WTC11 (cell line): ENCODE data around the gene DUSP3. TPM values are rescaled to one million over a fixed set of nuclear protein-coding genes. Genes with fewer than 3 reads are reported as not detected.

ENCODE experiments used
- ATAC-seq: fragments of 200-7000 bp; cut with Tn5 transposase; 2 replicates; pipeline ENCODE4 v1.10.0; 2021; ENCODE audit warnings: mild to moderate bottlenecking, moderate library complexity
- Bru-seq: library from RNA; stranded (reverse); fragments of 400-500 nt; gene quantifications from one replicate; lab custom pipeline; 2021; lab: Mats Ljungman, UMichigan
- CTCF ChIA-PET: fragments of 300-600 bp; sonication (Branson Sonifier 250); formaldehyde crosslinking; loops from one replicate; lab custom pipeline; 2021; ENCODE audit warnings: antibody characterized with exemption; lab: Charles Lee
- POLR2A ChIA-PET: fragments of 350-600 bp; sonication (Branson Sonifier 250); formaldehyde crosslinking; loops from one replicate; lab custom pipeline; 2021; ENCODE audit warnings: antibody characterized with exemption; lab: Charles Lee
- DNase-seq: peaks from one replicate; pipeline ENCODE4 v3.0.0; 2021; ENCODE audit warnings: low spot score
- H3K27ac Mint-ChIP-seq: 2 replicates; pipeline ENCODE4 v1.8.0; 2021; ENCODE audit warnings: mixed read lengths
- H3K27me3 Mint-ChIP-seq: 2 replicates; pipeline ENCODE4 v1.8.0; 2021; ENCODE audit warnings: low read depth, mild to moderate bottlenecking, moderate library complexity, mixed read lengths
- H3K36me3 Mint-ChIP-seq: 2 replicates; pipeline ENCODE4 v1.8.0; 2021; ENCODE audit warnings: mixed read lengths
- H3K4me1 Mint-ChIP-seq: 2 replicates; pipeline ENCODE4 v1.8.0; 2022; ENCODE audit warnings: mixed read lengths
- H3K4me3 Mint-ChIP-seq: 2 replicates; pipeline ENCODE4 v1.8.0; 2021; ENCODE audit warnings: mild to moderate bottlenecking, moderate library complexity, mixed read lengths
- H3K9me3 Mint-ChIP-seq: 2 replicates; pipeline ENCODE4 v1.8.0; 2021; ENCODE audit warnings: mixed read lengths
- ATF1 ChIP-seq: sonication (generic); formaldehyde crosslinking; IDR thresholded peaks from 2 replicates; pipeline ENCODE4 v1.8.1; 2023; ENCODE audit warnings: mild to moderate bottlenecking, moderate library complexity, missing genetic modification reagents
- CREM ChIP-seq: sonication (generic); formaldehyde crosslinking; IDR thresholded peaks from 2 replicates; pipeline ENCODE4 v1.8.1; 2022; ENCODE audit warnings: mild to moderate bottlenecking, missing genetic modification reagents, moderate library complexity
- E2F4 ChIP-seq: sonication (generic); formaldehyde crosslinking; IDR thresholded peaks from 2 replicates; pipeline ENCODE4 v1.8.1; 2022; ENCODE audit warnings: low read depth, mild to moderate bottlenecking, moderate library complexity, missing genetic modification reagents, borderline replicate concordance
- ESRRA ChIP-seq: sonication (generic); formaldehyde crosslinking; IDR thresholded peaks from 2 replicates; pipeline ENCODE4 v1.8.1; 2022; ENCODE audit warnings: mild to moderate bottlenecking, missing genetic modification reagents, borderline replicate concordance
- ETV6 ChIP-seq: sonication (generic); formaldehyde crosslinking; IDR thresholded peaks from 2 replicates; pipeline ENCODE4 v1.8.1; 2022; ENCODE audit warnings: mild to moderate bottlenecking, missing genetic modification reagents
- FOXK1 ChIP-seq: sonication (generic); formaldehyde crosslinking; IDR thresholded peaks from 2 replicates; pipeline ENCODE4 v1.8.0; 2022; ENCODE audit warnings: mild to moderate bottlenecking, moderate library complexity, missing genetic modification reagents
- IRF2 ChIP-seq: sonication (generic); formaldehyde crosslinking; IDR thresholded peaks from 2 replicates; pipeline ENCODE4 v1.8.0; 2022; ENCODE audit warnings: low read depth, missing genetic modification reagents, borderline replicate concordance
- JUN ChIP-seq: sonication (generic); formaldehyde crosslinking; IDR thresholded peaks from 2 replicates; pipeline ENCODE4 v1.8.0; 2023; ENCODE audit warnings: mild to moderate bottlenecking, missing genetic modification reagents
- NFE2L1 ChIP-seq: sonication (generic); formaldehyde crosslinking; IDR thresholded peaks from 2 replicates; pipeline ENCODE4 v1.8.1; 2023; ENCODE audit warnings: missing genetic modification reagents
- NR2C2 ChIP-seq: sonication (generic); formaldehyde crosslinking; IDR thresholded peaks from 2 replicates; pipeline ENCODE4 v1.8.0; 2022; ENCODE audit warnings: mild to moderate bottlenecking, missing genetic modification reagents
- SMAD3 ChIP-seq: sonication (generic); formaldehyde crosslinking; IDR thresholded peaks from 2 replicates; pipeline ENCODE4 v1.8.0; 2022; ENCODE audit warnings: missing genetic modification reagents, mild to moderate bottlenecking, borderline replicate concordance
- SP1 ChIP-seq: sonication (generic); formaldehyde crosslinking; conservative IDR thresholded peaks from 2 replicates; pipeline ENCODE4 v1.8.1; 2022; ENCODE audit warnings: missing genetic modification reagents
- TEAD1 ChIP-seq: sonication (generic); formaldehyde crosslinking; IDR thresholded peaks from 2 replicates; pipeline ENCODE4 v1.8.0; 2022; ENCODE audit warnings: mild to moderate bottlenecking, missing genetic modification reagents
- TP53 ChIP-seq: sonication (generic); formaldehyde crosslinking; IDR thresholded peaks from 2 replicates; pipeline ENCODE4 v1.8.1; 2023; ENCODE audit warnings: mild to moderate bottlenecking, missing genetic modification reagents
- ZBTB21 ChIP-seq: sonication (generic); formaldehyde crosslinking; IDR thresholded peaks from 2 replicates; pipeline ENCODE4 v1.8.1; 2023; ENCODE audit warnings: mild to moderate bottlenecking, missing genetic modification reagents, borderline replicate concordance
- ZNF121 ChIP-seq: sonication (generic); formaldehyde crosslinking; IDR thresholded peaks from 2 replicates; pipeline ENCODE4 v1.8.0; 2023; ENCODE audit warnings: missing genetic modification reagents
- ZNF219 ChIP-seq: sonication (generic); formaldehyde crosslinking; IDR thresholded peaks from 2 replicates; pipeline ENCODE4 v1.8.0; 2023; ENCODE audit warnings: missing genetic modification reagents, mild to moderate bottlenecking, borderline replicate concordance
- ZNF396 ChIP-seq: fragments of 250-450 bp; sonication (Bioruptor Pico); IDR thresholded peaks from 2 replicates; pipeline ENCODE4 v1.8.0; 2021; ENCODE audit warnings: mild to moderate bottlenecking, moderate library complexity, borderline replicate concordance
- long read RNA-seq, 3 experiments: library from RNA in 1 of 3; library from capped mRNA in 1 of 3; library from polyadenylated mRNA in 1 of 3; unstranded in 2 of 3; stranded (forward) in 1 of 3; transcript quantifications; one replicate each; pipeline ENCODE4 v2.0.0, GENCODE V29; 2021
- total RNA-seq: library from RNA; stranded (reverse); gene quantifications from 3 replicates; pipeline ENCODE4 v1.2.3, GENCODE V29; 2021
- TF ChIP-seq, protein P1 (sequence below): fragments of 250-450 bp; sonication (Bioruptor Pico); IDR thresholded peaks from 2 replicates; pipeline ENCODE4 v1.8.0; 2021; ENCODE audit warnings: mild to moderate bottlenecking
- TF ChIP-seq, protein P2 (sequence below): sonication (generic); formaldehyde crosslinking; IDR thresholded peaks from 2 replicates; pipeline ENCODE4 v1.8.0; 2022; ENCODE audit warnings: mild to moderate bottlenecking, missing genetic modification reagents
- TF ChIP-seq, protein P3 (sequence below): sonication (generic); formaldehyde crosslinking; IDR thresholded peaks from 2 replicates; pipeline ENCODE4 v1.8.0; 2022; ENCODE audit warnings: mild to moderate bottlenecking, missing genetic modification reagents
- TF ChIP-seq, protein P4 (sequence below): sonication (generic); formaldehyde crosslinking; IDR thresholded peaks from 2 replicates; pipeline ENCODE4 v1.8.1; 2023; ENCODE audit warnings: mild to moderate bottlenecking, missing genetic modification reagents, borderline replicate concordance
- TF ChIP-seq, protein P5 (sequence below): sonication (generic); formaldehyde crosslinking; IDR thresholded peaks from 2 replicates; pipeline ENCODE4 v1.8.1; 2022; ENCODE audit warnings: low read depth, missing genetic modification reagents, borderline replicate concordance
- TF ChIP-seq, protein P6 (sequence below): sonication (generic); formaldehyde crosslinking; IDR thresholded peaks from 2 replicates; pipeline ENCODE4 v1.8.1; 2023; ENCODE audit warnings: mild to moderate bottlenecking, missing genetic modification reagents, moderate library complexity
- TF ChIP-seq, protein P7 (sequence below): sonication (generic); formaldehyde crosslinking; IDR thresholded peaks from 2 replicates; pipeline ENCODE4 v1.8.0; 2023; ENCODE audit warnings: missing genetic modification reagents

DUSP3 gene
- total RNA-seq, result 28.4 to 31.5 TPM (median 30.0 TPM) in 3 replicates
- Bru-seq, nascent RNA, result percentile 78 among the genes with signal in this experiment
- long read RNA-seq, experiment 1, full-length matches to known transcripts, result 106 of 138 reads
- long read RNA-seq, experiment 1, partial matches to known transcripts, result 4 of 138 reads
- long read RNA-seq, experiment 1, other reads (novel, unspliced or antisense), result 28 of 138 reads
- long read RNA-seq, experiment 2, full-length matches to known transcripts, result 18 of 47 reads
- long read RNA-seq, experiment 2, partial matches to known transcripts, result 2 of 47 reads
- long read RNA-seq, experiment 2, other reads (novel, unspliced or antisense), result 27 of 47 reads
- long read RNA-seq, experiment 3, full-length matches to known transcripts, result 10 of 15 reads
- long read RNA-seq, experiment 3, partial matches to known transcripts, result 0 of 15 reads
- long read RNA-seq, experiment 3, other reads (novel, unspliced or antisense), result 5 of 15 reads

DNA sequence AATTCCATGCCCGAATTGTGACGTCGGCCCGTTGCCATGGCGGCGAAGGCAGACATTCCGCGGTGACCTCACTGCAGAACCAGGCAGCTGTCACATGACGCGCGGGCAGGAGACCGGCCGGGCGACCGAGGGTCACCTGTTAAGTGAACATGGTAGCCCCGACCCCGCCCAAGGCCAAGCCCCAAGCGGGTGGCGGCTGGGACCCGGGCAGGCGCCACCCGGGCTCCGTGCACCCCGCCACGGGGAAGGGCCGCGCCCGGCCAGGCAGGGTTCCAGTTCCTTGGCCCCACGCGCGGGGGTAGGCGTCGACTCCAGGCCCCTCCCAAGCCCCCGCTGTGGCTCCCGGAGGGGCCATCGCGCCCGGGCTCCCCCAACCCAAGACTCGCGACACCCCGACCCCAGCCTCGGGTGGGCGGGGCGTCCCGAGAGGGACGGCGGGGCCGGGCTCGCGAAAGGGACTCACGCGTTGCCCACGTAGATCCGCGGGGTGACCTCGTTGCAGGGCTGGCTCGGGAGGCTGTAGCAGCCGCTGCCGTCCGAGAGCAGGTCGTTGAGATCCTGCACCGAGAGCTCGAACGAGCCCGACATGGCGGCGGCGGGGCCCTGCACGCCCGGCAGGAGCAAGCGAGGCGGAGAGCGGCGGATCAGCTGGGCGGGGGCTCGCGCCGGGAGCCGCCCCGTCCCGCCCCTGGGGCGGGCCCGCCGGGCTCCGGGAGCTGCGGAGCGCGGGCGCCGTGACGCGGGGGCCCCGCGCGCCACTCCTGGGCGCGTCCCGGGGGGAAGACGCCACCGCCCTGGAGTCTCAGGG, at the start of gene DUSP3:
TSS of gene DUSP3 (minus strand) at position 641 of the 808 bp plus-strand sequence. CDS start at position 588, 53 bp downstream.
- CTCF ChIA-PET, result interaction anchor here (0.7 to 2.9 kb wide), 6 partner anchors 12 to 70 kb away, joined by 3 to 23 read pairs (median 4); partner anchors contain the start of gene CD300LG
- DNase-seq, result peak; percentile 96
- POLR2A ChIA-PET, result interaction anchor here (1.0 to 1.6 kb wide), 4 partner anchors 12 to 252 kb away, joined by 3 to 7 read pairs (median 4); partner anchors contain the start of gene CD300LG
- Mint-ChIP-seq H3K4me3 (peak within 1 kb of the TSS; percentile 81), H3K36me3 (peaks cover 12% of the 10 kb centered on the region), H3K27ac (peak within 1 kb of the TSS; percentile 84), H3K9me3 (no peaks in the 10 kb centered on the region), H3K4me1 (peaks cover 19% of the 10 kb centered on the region), H3K27me3 (peaks cover 24% of the 10 kb centered on the region)
- peak; percentile 84 for ATAC-seq
- TF ChIP-seq TP53 (no peak), ATF1 (CRISPR knock-in tag) (no peak), E2F4 (no peak), NR2C2 (CRISPR knock-in tag) (no peak), FOXK1 (CRISPR knock-in tag) (peak; percentile 30; the same call in 1 of the 2 replicates), ZNF219 (CRISPR knock-in tag) (no peak), ZNF396 (CRISPR knock-in tag) (no peak), CREM (CRISPR knock-in tag) (0 out of 2 replicates have a peak, but pooled peaks have one; percentile 3), ZNF121 (CRISPR knock-in tag) (no peak), SMAD3 (CRISPR knock-in tag) (peak; percentile 44; the same call in 1 of the 2 replicates), JUN (0 out of 2 replicates have a peak, but pooled peaks have one; percentile 19), TEAD1 (CRISPR knock-in tag) (0 out of 2 replicates have a peak, but pooled peaks have one; percentile 35), NFE2L1 (CRISPR knock-in tag) (no peak), ETV6 (CRISPR knock-in tag) (no peak), IRF2 (CRISPR knock-in tag) (no peak), ESRRA (CRISPR knock-in tag) (no peak), ZBTB21 (CRISPR knock-in tag) (peak; percentile 92), SP1 (CRISPR knock-in tag) (peak; percentile 81)
- TF ChIP-seq, protein P1, sequence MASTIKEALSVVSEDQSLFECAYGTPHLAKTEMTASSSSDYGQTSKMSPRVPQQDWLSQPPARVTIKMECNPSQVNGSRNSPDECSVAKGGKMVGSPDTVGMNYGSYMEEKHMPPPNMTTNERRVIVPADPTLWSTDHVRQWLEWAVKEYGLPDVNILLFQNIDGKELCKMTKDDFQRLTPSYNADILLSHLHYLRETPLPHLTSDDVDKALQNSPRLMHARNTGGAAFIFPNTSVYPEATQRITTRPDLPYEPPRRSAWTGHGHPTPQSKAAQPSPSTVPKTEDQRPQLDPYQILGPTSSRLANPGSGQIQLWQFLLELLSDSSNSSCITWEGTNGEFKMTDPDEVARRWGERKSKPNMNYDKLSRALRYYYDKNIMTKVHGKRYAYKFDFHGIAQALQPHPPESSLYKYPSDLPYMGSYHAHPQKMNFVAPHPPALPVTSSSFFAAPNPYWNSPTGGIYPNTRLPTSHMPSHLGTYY (CRISPR knock-in tag), result no peak
- TF ChIP-seq, protein P2, sequence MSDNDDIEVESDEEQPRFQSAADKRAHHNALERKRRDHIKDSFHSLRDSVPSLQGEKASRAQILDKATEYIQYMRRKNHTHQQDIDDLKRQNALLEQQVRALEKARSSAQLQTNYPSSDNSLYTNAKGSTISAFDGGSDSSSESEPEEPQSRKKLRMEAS, result no peak
- TF ChIP-seq, protein P3, sequence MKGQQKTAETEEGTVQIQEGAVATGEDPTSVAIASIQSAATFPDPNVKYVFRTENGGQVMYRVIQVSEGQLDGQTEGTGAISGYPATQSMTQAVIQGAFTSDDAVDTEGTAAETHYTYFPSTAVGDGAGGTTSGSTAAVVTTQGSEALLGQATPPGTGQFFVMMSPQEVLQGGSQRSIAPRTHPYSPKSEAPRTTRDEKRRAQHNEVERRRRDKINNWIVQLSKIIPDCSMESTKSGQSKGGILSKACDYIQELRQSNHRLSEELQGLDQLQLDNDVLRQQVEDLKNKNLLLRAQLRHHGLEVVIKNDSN (CRISPR knock-in tag), result peak; percentile 94
- TF ChIP-seq, protein P4, sequence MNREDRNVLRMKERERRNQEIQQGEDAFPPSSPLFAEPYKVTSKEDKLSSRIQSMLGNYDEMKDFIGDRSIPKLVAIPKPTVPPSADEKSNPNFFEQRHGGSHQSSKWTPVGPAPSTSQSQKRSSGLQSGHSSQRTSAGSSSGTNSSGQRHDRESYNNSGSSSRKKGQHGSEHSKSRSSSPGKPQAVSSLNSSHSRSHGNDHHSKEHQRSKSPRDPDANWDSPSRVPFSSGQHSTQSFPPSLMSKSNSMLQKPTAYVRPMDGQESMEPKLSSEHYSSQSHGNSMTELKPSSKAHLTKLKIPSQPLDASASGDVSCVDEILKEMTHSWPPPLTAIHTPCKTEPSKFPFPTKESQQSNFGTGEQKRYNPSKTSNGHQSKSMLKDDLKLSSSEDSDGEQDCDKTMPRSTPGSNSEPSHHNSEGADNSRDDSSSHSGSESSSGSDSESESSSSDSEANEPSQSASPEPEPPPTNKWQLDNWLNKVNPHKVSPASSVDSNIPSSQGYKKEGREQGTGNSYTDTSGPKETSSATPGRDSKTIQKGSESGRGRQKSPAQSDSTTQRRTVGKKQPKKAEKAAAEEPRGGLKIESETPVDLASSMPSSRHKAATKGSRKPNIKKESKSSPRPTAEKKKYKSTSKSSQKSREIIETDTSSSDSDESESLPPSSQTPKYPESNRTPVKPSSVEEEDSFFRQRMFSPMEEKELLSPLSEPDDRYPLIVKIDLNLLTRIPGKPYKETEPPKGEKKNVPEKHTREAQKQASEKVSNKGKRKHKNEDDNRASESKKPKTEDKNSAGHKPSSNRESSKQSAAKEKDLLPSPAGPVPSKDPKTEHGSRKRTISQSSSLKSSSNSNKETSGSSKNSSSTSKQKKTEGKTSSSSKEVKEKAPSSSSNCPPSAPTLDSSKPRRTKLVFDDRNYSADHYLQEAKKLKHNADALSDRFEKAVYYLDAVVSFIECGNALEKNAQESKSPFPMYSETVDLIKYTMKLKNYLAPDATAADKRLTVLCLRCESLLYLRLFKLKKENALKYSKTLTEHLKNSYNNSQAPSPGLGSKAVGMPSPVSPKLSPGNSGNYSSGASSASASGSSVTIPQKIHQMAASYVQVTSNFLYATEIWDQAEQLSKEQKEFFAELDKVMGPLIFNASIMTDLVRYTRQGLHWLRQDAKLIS (CRISPR knock-in tag), result no peak
- TF ChIP-seq, protein P5, sequence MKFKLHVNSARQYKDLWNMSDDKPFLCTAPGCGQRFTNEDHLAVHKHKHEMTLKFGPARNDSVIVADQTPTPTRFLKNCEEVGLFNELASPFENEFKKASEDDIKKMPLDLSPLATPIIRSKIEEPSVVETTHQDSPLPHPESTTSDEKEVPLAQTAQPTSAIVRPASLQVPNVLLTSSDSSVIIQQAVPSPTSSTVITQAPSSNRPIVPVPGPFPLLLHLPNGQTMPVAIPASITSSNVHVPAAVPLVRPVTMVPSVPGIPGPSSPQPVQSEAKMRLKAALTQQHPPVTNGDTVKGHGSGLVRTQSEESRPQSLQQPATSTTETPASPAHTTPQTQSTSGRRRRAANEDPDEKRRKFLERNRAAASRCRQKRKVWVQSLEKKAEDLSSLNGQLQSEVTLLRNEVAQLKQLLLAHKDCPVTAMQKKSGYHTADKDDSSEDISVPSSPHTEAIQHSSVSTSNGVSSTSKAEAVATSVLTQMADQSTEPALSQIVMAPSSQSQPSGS (CRISPR knock-in tag), result no peak
- TF ChIP-seq, protein P6, sequence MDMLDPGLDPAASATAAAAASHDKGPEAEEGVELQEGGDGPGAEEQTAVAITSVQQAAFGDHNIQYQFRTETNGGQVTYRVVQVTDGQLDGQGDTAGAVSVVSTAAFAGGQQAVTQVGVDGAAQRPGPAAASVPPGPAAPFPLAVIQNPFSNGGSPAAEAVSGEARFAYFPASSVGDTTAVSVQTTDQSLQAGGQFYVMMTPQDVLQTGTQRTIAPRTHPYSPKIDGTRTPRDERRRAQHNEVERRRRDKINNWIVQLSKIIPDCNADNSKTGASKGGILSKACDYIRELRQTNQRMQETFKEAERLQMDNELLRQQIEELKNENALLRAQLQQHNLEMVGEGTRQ, result peak; percentile 95
- TF ChIP-seq, protein P7, sequence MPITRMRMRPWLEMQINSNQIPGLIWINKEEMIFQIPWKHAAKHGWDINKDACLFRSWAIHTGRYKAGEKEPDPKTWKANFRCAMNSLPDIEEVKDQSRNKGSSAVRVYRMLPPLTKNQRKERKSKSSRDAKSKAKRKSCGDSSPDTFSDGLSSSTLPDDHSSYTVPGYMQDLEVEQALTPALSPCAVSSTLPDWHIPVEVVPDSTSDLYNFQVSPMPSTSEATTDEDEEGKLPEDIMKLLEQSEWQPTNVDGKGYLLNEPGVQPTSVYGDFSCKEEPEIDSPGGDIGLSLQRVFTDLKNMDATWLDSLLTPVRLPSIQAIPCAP, result no peak
